Endothelial cell of umbilical vein (primary cell): Measurements from ENCODE around the gene ZBTB7C.

Source experiments
- CTCF ChIP-seq, 2 donors: IDR thresholded peaks; 1 replicate in 1 of 2; 2 replicates in 1 of 2; pipeline ENCODE4 v1.5.1; 2011; ENCODE audit warnings: low read length in 2 of 2, mild to moderate bottlenecking in 2 of 2, moderate library complexity in 2 of 2, control low read depth in 1 of 2, inconsistent platforms in 1 of 2, low read depth in 1 of 2; ENCODE audit not compliant: insufficient read depth in 1 of 2; ENCODE audit errors: extremely low read depth in 1 of 2
- EZH2 ChIP-seq: IDR thresholded peaks from 2 replicates; pipeline ENCODE4 v1.6.1; 2012; ENCODE audit warnings: borderline replicate concordance, low read depth, mild to moderate bottlenecking, moderate library complexity, low read length, inconsistent platforms; ENCODE audit not compliant: severe bottlenecking
- MAX ChIP-seq: IDR thresholded peaks from 2 replicates; pipeline ENCODE4 v1.6.1; 2011; ENCODE audit not compliant: insufficient read depth, insufficient read length
- POLR2A ChIP-seq: IDR thresholded peaks from 2 replicates; pipeline ENCODE4 v1.6.1; 2012; ENCODE audit warnings: low read depth, mild to moderate bottlenecking, control low read depth, low read length

- TF ChIP-seq EZH2 = peak; percentile 36
- TF ChIP-seq CTCF (IDR thresholded peaks at IDR 0.05; ENCODE audit: extremely low read depth in 1 of 2, insufficient read depth in 1 of 2, low read depth in 1 of 2, low read length in 2 of 2) = no peak
- TF ChIP-seq MAX = no peak
- TF ChIP-seq POLR2A = no peak
These were observed 387.2 kb downstream of the ZBTB7C start for GRCh38 chr18:48022021-48022420.
